Left ventricle myocardium inferior (tissue), 1 donor: ENCODE data around the gene TSKS. TPM values are rescaled to one million over a fixed set of nuclear protein-coding genes. Genes with fewer than 3 reads are reported as not detected.

Source experiments
- DNase-seq: peaks from one replicate; pipeline ENCODE4 v3.0.0-alpha.2; 2020
- H3K27ac ChIP-seq: fragments of 200-600 bp; replicated peaks from 2 replicates; pipeline ENCODE4 v1.8.0; 2021
- H3K27me3 ChIP-seq: fragments of 200-600 bp; 2 replicates; pipeline ENCODE4 v1.8.0; 2021; ENCODE audit warnings: low read depth
- H3K36me3 ChIP-seq: fragments of 200-600 bp; 2 replicates; pipeline ENCODE4 v1.8.0; 2021
- H3K4me1 ChIP-seq: fragments of 200-600 bp; 2 replicates; pipeline ENCODE4 v1.8.0; 2021
- H3K4me3 ChIP-seq: fragments of 200-600 bp; 2 replicates; pipeline ENCODE4 v1.8.0; 2021; ENCODE audit warnings: mild to moderate bottlenecking, moderate library complexity
- H3K9me3 ChIP-seq: fragments of 200-600 bp; replicated peaks from 2 replicates; pipeline ENCODE4 v1.8.0; 2021
- CTCF ChIP-seq: fragments of 200-600 bp; IDR thresholded peaks from 2 replicates; pipeline ENCODE4 v1.8.0; 2021; ENCODE audit warnings: antibody characterized with exemption, mild to moderate bottlenecking, borderline replicate concordance
- intact Hi-C: fragments of 100-400 bp; cut with micrococcal nuclease; formaldehyde crosslinking; loops from one replicate; pipeline ENCODE4 v1.11.0; 2022
- total RNA-seq: library from RNA; stranded (reverse); fragmentation: NEBNext Ultra II Directional; extraction: Animal tissue kit (Norgen Biotek cat#: 25700); gene quantifications from one replicate; pipeline ENCODE4 v1.2.1, GENCODE V29; 2021
- donor health status: DM: no; HTN: yes; CAD: no; lungs with severe emphysema.

Gene TSKS
- total RNA-seq, 1 donor from 2014 or later, result 0.38 TPM

GRCh38 chr19:49771674-49772139 is 8.6 kb upstream of the TSKS start:
- Histone ChIP-seq H3K4me1 (peaks cover 42% of the 10 kb centered on the region), H3K4me3 (no peak overlapping the region), H3K27me3 (no peaks in the 10 kb centered on the region), H3K9me3 (no peaks in the 10 kb centered on the region), H3K36me3 (peaks cover 14% of the 10 kb centered on the region), H3K27ac (no peak overlapping the region)
- no peak for TF ChIP-seq CTCF
- intact Hi-C loops, result no loop called here
- no peak for DNase-seq

- Histone ChIP-seq H3K9me3 (no peaks in the 10 kb centered on the region), H3K4me1 (peaks cover 48% of the 10 kb centered on the region), H3K36me3 (peaks cover 6% of the 10 kb centered on the region), H3K27me3 (no peaks in the 10 kb centered on the region), H3K27ac (no peak overlapping the region), H3K4me3 (no peak overlapping the region)
- intact Hi-C loops, result no loop called here
- no peak for TF ChIP-seq CTCF
- no peak for DNase-seq
Measured at GRCh38 chr19:49770529-49770928, 7.4 kb upstream of the TSKS start.

GRCh38 chr19:49767967-49768581 is 5.0 kb upstream of the TSKS start:
- Histone ChIP-seq H3K9me3 (no peaks in the 10 kb centered on the region), H3K27ac (peak overlapping the region; percentile 87), H3K36me3 (peaks cover 5% of the 10 kb centered on the region), H3K4me3 (peak overlapping the region; percentile 92), H3K27me3 (no peaks in the 10 kb centered on the region), H3K4me1 (peaks cover 50% of the 10 kb centered on the region)
- no peak for DNase-seq
- intact Hi-C loops, result no loop called here
- no peak for TF ChIP-seq CTCF

GRCh38 chr19:49767381-49767780 is 4.3 kb upstream of the TSKS start:
- no peaks in the 10 kb centered on the region for H3K27me3 ChIP-seq
- no peak for TF ChIP-seq CTCF
- peak overlapping the region; percentile 92 for H3K4me3 ChIP-seq
- H3K4me1 ChIP-seq, result peaks cover 48% of the 10 kb centered on the region
- no peaks in the 10 kb centered on the region for H3K9me3 ChIP-seq
- intact Hi-C loops, result no loop called here
- H3K27ac ChIP-seq, result peak overlapping the region; percentile 87
- peaks cover 5% of the 10 kb centered on the region for H3K36me3 ChIP-seq
- DNase-seq, result no peak

- no peak for TF ChIP-seq CTCF
- intact Hi-C loops, result no loop called here
Measured at GRCh38 chr19:49766930-49767299, 3.8 kb upstream of the TSKS start, which contains the start of gene AP2A1. Gene AP2A1, plus strand, starts transcription at chr19:49767001. Its CDS starts 133 bp downstream, at chr19:49767134.

More at GRCh38 chr19:49766930-49767299, 3.8 kb upstream of the TSKS start, which contains the start of gene AP2A1:
- Histone ChIP-seq H3K36me3 (peaks cover 4% of the 10 kb centered on the region), H3K27ac (peak within 1 kb of the TSS; percentile 99), H3K4me3 (peak within 1 kb of the TSS; percentile 92), H3K4me1 (peaks cover 48% of the 10 kb centered on the region), H3K9me3 (no peaks in the 10 kb centered on the region), H3K27me3 (no peaks in the 10 kb centered on the region)
- DNase-seq, result no peak
